Measurements from ENCODE around the gene POU6F2. TPM values are rescaled to one million over a fixed set of nuclear protein-coding genes. Genes with fewer than 3 reads are reported as not detected.

POU6F2 gene
- total RNA-seq, 1 experiment from 2014 or later: 2.9 TPM

- H3K36me3 Mint-ChIP-seq: no peaks in the 10 kb centered on the region
- H3K4me3 Mint-ChIP-seq: no peak overlapping the region
- no peak overlapping the region for H3K27ac Mint-ChIP-seq
- TF ChIP-seq NR2C2 (CRISPR knock-in tag; IDR thresholded peaks at IDR 0.05) (no peak), E2F1 (CRISPR knock-in tag; IDR thresholded peaks at IDR 0.05) (no peak), MLX (CRISPR knock-in tag; IDR thresholded peaks at IDR 0.05) (no peak), OVOL2 (CRISPR knock-in tag; IDR thresholded peaks at IDR 0.05; ENCODE audit: borderline replicate concordance) (no peak), IRF1 (CRISPR knock-in tag; IDR thresholded peaks at IDR 0.05) (no peak), SOX15 (CRISPR knock-in tag; IDR thresholded peaks at IDR 0.05) (no peak), EMX1 (CRISPR knock-in tag; IDR thresholded peaks at IDR 0.05) (no peak), ZNF121 (CRISPR knock-in tag; IDR thresholded peaks at IDR 0.05) (no peak)
- H3K4me1 Mint-ChIP-seq: peaks cover 9% of the 10 kb centered on the region
- no peaks in the 10 kb centered on the region for H3K9me3 Mint-ChIP-seq
- POLR2A ChIA-PET: no interaction called here
- no peak for ATAC-seq
- CTCF ChIA-PET: no interaction called here
- H3K27me3 Mint-ChIP-seq (ENCODE audit: low read depth): no peaks in the 10 kb centered on the region
- no peak for DNase-seq (ENCODE audit: low spot score)
Measured at GRCh38 chr7:39517240-39517639, 539.5 kb downstream of the POU6F2 start.

Other genes starting within 250 kb of the POU6F2 start
- 50.3 to 59.2 TPM (median 56.2 TPM) in 3 replicates for gene VPS41, start 68.7 kb upstream of the POU6F2 start, total RNA-seq (2021)